ENCODE measurements around the gene JMJD4.

GRCh38 chr1:227758366-227758765, 23.3 kb upstream of the JMJD4 start:
- TF ChIP-seq CHCHD3 (CRISPR knock-in tag; IDR thresholded peaks at IDR 0.05) (no peak), HCFC1 (IDR thresholded peaks at IDR 0.05; ENCODE audit: low read depth, low read length) (no peak), JUND (IDR thresholded peaks at IDR 0.05; ENCODE audit: borderline replicate concordance, low read depth, low read length) (no peak), JUND (tag; IDR thresholded peaks at IDR 0.05; ENCODE audit: borderline replicate concordance, low read depth, low read length) (no peak), POLR2AphosphoS5 (IDR thresholded peaks at IDR 0.05; ENCODE audit: control insufficient read depth, insufficient read depth, low read depth, low read length) (no peak), ESRRA (IDR thresholded peaks at IDR 0.05; ENCODE audit: borderline replicate concordance, low read depth) (no peak), ZNF76 (CRISPR knock-in tag; IDR thresholded peaks at IDR 0.05; ENCODE audit: borderline replicate concordance) (no peak), ZNF274 (IDR thresholded peaks at IDR 0.05; ENCODE audit: borderline replicate concordance, low read depth, low read length) (no peak), HNRNPH1 (optimal IDR thresholded peaks at IDR 0.05; ENCODE audit: low read depth, low read length) (no peak), NKRF (IDR thresholded peaks at IDR 0.05; ENCODE audit: borderline replicate concordance) (no peak), ZNF239 (CRISPR knock-in tag; IDR thresholded peaks at IDR 0.05) (no peak), PHB (CRISPR knock-in tag; IDR thresholded peaks at IDR 0.05) (no peak)
